Heart right ventricle (tissue), 16 donors: Measurements from ENCODE around the gene CCDC9B. TPM values are rescaled to one million over a fixed set of nuclear protein-coding genes. Genes with fewer than 3 reads are reported as not detected.
A peak's percentile ranks its signal among the peaks of the same experiment; 100 is the strongest.

Experiments used
- ATAC-seq, 8 donors: fragments of 200-7000 bp; cut with Tn5 transposase; one replicate each; pipeline ENCODE4 v1.9.1; 2020; ENCODE audit warnings: mild to moderate bottlenecking in 8 of 8, moderate library complexity in 8 of 8, moderate number of reproducible peaks in 1 of 8
- DNase-seq, 2 donors: peaks; one replicate each; pipeline ENCODE4 v3.0.0-alpha.2; 2020
- H3K27ac ChIP-seq, 10 donors: fragments of 200-600 bp; sonication (generic) in 2 of 10; one replicate each; pipeline versions ENCODE4 v1.5.0 to v1.8.0; 2020 to 2022; ENCODE audit warnings: mild to moderate bottlenecking in 3 of 10
- H3K27me3 ChIP-seq, 7 donors: fragments of 200-600 bp; one replicate each; pipeline ENCODE4 v1.8.0; 2021 to 2022; ENCODE audit warnings: mild to moderate bottlenecking in 2 of 7
- H3K36me3 ChIP-seq, 9 donors: fragments of 200-600 bp; sonication (generic) in 1 of 9; one replicate each; pipeline versions ENCODE4 v1.5.0 to v1.8.0; 2020 to 2022; ENCODE audit warnings: mild to moderate bottlenecking in 2 of 9
- H3K4me1 ChIP-seq, 9 donors: fragments of 200-600 bp; sonication (generic) in 1 of 9; one replicate each; pipeline versions ENCODE4 v1.5.0 to v1.8.0; 2020 to 2022; ENCODE audit warnings: mild to moderate bottlenecking in 4 of 9
- H3K4me3 ChIP-seq, 10 donors: fragments of 200-600 bp; sonication (generic) in 2 of 10; one replicate each; pipeline versions ENCODE4 v1.5.0 to v1.8.0; 2020 to 2022; ENCODE audit warnings: mild to moderate bottlenecking in 7 of 10, moderate library complexity in 2 of 10
- H3K9me3 ChIP-seq, 11 donors: fragments of 200-600 bp in 10 of 11; sonication (generic) in 2 of 11; one replicate each; pipeline versions ENCODE4 v1.5.0 to v1.8.0; 2013 to 2022; ENCODE audit warnings: mild to moderate bottlenecking in 2 of 11, control low read depth in 1 of 11, moderate library complexity in 1 of 11
- WGBS, 2 donors: extraction: QIAGEN DNeasy Blood & Tissue Kit; methylation state at CpG; one replicate each; pipeline ENCODE4 v1.1.7; 2013; ENCODE audit warnings: inconsistent platforms in 1 of 2; 5-methylcytosine and 5-hydroxymethylcytosine counted together
- intact Hi-C, 10 donors: fragments of 100-400 bp; cut with DNase I; formaldehyde crosslinking; loops; one replicate each; pipeline versions ENCODE4 v1.11.1 to v1.14.2; 2022
- polyA plus RNA-seq, 2 donors: library from polyadenylated mRNA; stranded (reverse); fragments of 200-250 nt; gene quantifications; one replicate each; pipeline ENCODE4 v1.2.3, GENCODE V29; 2013
- total RNA-seq, 10 donors: library from RNA; stranded (reverse); fragmentation: NEBNext Ultra II Directional in 3 of 10; extraction: Animal tissue kit (Norgen Biotek cat#: 25700) in 3 of 10; gene quantifications; one replicate each; pipeline versions ENCODE4 v1.2.1 to v1.2.4, GENCODE V29; 2021 to 2023
- TF ChIP-seq, protein P1 (sequence below), 9 donors: fragments of 200-600 bp; sonication (generic) in 2 of 9; IDR thresholded peaks; one replicate each; pipeline versions ENCODE4 v1.5.0 to v1.8.0; 2021 to 2022; ENCODE audit warnings: antibody characterized with exemption in 9 of 9, mild to moderate bottlenecking in 5 of 9, moderate library complexity in 1 of 9
- donor health status: Arrhythmogenic right ventricular cardiomyopathy.
- donor health status: ischemic (EF 13 %, LVEDD 7.1; RV severe dilation, severe dysfunction).
- donor health status: healthy with polysubstance abuse.
- donor health status: DM: no; HTN: yes; CAD: no.
- donor health status: DM: no; HTN: no; CAD: no.
- donor health status: ischemic (EF 25% LVEDD 6.9; RV normal size, moderate dysfunction).
- donor health status: ischemic (EF 25% LVEDD 5.7; RV mildly dilated, moderate dysfunction).
- donor health status: healthy.
- donor health status: DM: yes; HTN: yes; CAD: no.
- donor health status: Ischemic cardiomyopathy.
- donor health status: ischemic (EF 35%, LVEDD 5.7; RV mildly dilated, moderate dysfunction).
- donor health status: nonischemic (EF 11% LVEDD 7.7; RV severe dilation, severe dysfunction).
- donor health status: DM: yes; HTN: yes; CAD: no.
- donor health status: PGD.
- donor health status: ischemic (EF 29% LVEDD 5.4; RV normal size, mild dysfunction).
- donor health status: nonischemic (EF 23%, LVEDD 6.1; RV moderate dilation, normal function).

Gene CCDC9B
- total and polyA plus RNA-seq, 12 donors = 13.0 to 190 (median 144) TPM

DNA sequence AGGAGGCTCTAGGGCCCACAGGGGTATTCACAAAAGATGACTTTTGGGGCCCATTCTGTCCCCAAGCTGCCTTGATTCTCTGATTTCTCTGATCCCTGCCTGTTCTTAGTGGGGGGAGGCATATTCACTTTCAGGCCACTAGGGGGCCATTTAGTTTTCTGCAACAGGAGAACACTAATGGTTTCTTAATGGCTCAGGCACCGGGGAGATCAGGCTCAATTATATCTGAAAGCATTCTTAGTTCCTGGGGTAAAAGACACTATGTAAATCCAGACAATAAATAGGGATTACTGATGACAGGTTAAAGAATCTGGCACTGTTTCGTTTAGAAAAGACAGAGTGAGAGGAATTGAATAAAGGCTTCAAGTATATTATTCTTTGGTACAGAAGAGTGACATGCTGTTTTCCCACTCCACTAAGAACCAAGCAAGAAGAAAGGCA, 19.8 kb downstream of the CCDC9B start:
- ATAC-seq = peak in 4 of 8 donors; percentile 27 to 52 (median 43)
- TF ChIP-seq, protein P1, sequence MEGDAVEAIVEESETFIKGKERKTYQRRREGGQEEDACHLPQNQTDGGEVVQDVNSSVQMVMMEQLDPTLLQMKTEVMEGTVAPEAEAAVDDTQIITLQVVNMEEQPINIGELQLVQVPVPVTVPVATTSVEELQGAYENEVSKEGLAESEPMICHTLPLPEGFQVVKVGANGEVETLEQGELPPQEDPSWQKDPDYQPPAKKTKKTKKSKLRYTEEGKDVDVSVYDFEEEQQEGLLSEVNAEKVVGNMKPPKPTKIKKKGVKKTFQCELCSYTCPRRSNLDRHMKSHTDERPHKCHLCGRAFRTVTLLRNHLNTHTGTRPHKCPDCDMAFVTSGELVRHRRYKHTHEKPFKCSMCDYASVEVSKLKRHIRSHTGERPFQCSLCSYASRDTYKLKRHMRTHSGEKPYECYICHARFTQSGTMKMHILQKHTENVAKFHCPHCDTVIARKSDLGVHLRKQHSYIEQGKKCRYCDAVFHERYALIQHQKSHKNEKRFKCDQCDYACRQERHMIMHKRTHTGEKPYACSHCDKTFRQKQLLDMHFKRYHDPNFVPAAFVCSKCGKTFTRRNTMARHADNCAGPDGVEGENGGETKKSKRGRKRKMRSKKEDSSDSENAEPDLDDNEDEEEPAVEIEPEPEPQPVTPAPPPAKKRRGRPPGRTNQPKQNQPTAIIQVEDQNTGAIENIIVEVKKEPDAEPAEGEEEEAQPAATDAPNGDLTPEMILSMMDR (IDR thresholded peaks at IDR 0.05) = peak; percentile 57 to 91 (median 89)
- peak overlapping the region in 2 of 10 donors; percentile 19 to 26 for H3K27ac ChIP-seq
- peak in 1 of 2 donors; percentile 66 for DNase-seq
- H3K36me3 ChIP-seq = no peaks in the 10 kb centered on the region
- no peaks in the 10 kb centered on the region for H3K9me3 ChIP-seq
- WGBS, 2 donors = 1 to 2% methylated on average over 2 of the region's 2 CpGs
- intact Hi-C loops = loop anchor here in 7 of 10 donors (1.0 to 10.0 kb wide), 7 partner anchors 18 to 102 kb away; no protein-coding TSS in a partner anchor
- H3K27me3 ChIP-seq = peaks cover 0 to 3% (median 0%) of the 10 kb centered on the region in 7 donors
- peaks cover 7 to 29% (median 17%) of the 10 kb centered on the region in 9 donors for H3K4me1 ChIP-seq
- H3K4me3 ChIP-seq = no peak overlapping the region

DNA sequence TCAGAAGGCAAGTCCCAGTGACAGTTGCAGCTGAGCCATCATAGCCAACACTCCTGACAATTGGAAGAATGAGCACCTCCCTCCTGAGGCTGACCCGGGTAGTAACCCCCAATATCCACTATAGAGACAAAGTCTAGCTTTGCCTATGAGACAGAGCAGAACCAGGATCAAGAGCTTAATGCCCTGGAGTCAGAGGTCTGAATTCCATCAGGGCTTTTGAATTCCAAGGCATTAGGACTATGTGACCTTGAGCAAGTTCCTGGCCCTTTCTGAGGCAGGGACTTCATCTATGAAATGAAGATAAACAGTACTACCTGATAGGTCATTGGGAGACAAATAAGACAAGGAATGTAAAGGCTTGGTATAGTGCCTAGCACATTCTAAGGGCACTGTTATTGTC, 20.3 kb downstream of the CCDC9B start:
- ATAC-seq (no peak), DNase-seq (no peak)
- H3K9me3 ChIP-seq = no peaks in the 10 kb centered on the region
- 97 to 100% methylated on average over 1 of the region's 1 CpG for WGBS, 2 donors
- peaks cover 0 to 3% (median 0%) of the 10 kb centered on the region in 7 donors for H3K27me3 ChIP-seq
- no peak overlapping the region for H3K4me3 ChIP-seq
- intact Hi-C loops = loop anchor here in 7 of 10 donors (1.0 to 10.0 kb wide), 7 partner anchors 18 to 102 kb away; no protein-coding TSS in a partner anchor
- H3K36me3 ChIP-seq = no peaks in the 10 kb centered on the region
- H3K27ac ChIP-seq = no peak overlapping the region
- peaks cover 7 to 24% (median 12%) of the 10 kb centered on the region in 9 donors for H3K4me1 ChIP-seq
- TF ChIP-seq, protein P1 (IDR thresholded peaks at IDR 0.05) = no peak

DNA sequence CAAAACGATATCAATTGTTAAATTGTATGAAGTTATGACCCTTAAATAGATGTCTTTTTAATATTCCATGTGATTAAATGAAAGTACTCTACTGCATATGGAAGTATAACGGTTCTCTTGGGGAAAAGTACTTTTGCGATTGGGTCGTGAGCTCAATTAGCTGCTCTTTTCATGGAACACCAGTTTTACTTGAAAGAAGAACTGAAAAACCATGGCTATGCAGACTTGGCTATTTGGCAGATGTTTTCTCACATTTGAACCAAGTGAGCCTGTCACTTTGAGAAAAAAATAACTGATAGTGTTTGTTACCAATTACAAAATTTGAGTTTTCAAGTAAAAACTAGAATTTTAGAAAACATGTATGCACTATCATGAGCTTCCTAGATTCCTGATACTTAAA, 23.2 kb downstream of the CCDC9B start:
- Histone ChIP-seq H3K36me3 (no peaks in the 10 kb centered on the region), H3K4me1 (peaks cover 0 to 22% (median 8%) of the 10 kb centered on the region in 9 donors), H3K27me3 (peaks cover 0 to 3% (median 0%) of the 10 kb centered on the region in 7 donors), H3K9me3 (no peaks in the 10 kb centered on the region), H3K4me3 (no peak overlapping the region), H3K27ac (no peak overlapping the region)
- WGBS, 2 donors = 79 to 80% methylated on average over 4 of the region's 4 CpGs
- DNase-seq (no peak), ATAC-seq (no peak)
- TF ChIP-seq, protein P1 (IDR thresholded peaks at IDR 0.05) = no peak
- intact Hi-C loops = loop anchor here in 2 of 10 donors (5.0 to 10.0 kb wide), 3 partner anchors 90 to 107 kb away; partner anchors contain the start of gene IVD (in 1 of the 2)

DNA sequence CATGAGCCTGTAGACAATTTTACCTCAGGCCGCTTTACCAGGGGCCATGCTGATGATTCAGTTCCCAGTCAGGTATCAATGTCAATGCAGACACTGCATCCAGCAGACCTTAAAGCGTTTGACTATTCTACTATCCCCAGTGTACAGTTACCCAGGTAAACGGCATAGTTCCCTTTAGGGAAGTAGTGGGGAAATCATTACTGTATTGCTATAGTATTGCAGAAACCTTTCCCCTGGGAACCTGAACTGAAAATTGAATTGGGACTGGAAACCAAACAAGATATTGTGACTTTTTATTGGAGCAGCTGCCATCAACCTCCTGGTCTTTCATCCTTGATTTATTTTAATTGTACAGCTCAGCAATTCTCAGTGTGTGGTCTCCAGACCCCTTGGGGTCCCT, 23.8 kb downstream of the CCDC9B start:
- WGBS, 2 donors = 83 to 90% methylated on average over 3 of the region's 3 CpGs
- no peaks in the 10 kb centered on the region for H3K36me3 ChIP-seq

More for the DNA sequence above, 23.8 kb downstream of the CCDC9B start:
- intact Hi-C loops = loop anchor here in 2 of 10 donors (5.0 to 10.0 kb wide), 3 partner anchors 90 to 108 kb away; partner anchors contain the start of gene IVD (in 1 of the 2)
- TF ChIP-seq, protein P1 (IDR thresholded peaks at IDR 0.05) = no peak
- Histone ChIP-seq H3K27ac (no peak overlapping the region), H3K9me3 (no peaks in the 10 kb centered on the region), H3K27me3 (peaks cover 0 to 3% (median 0%) of the 10 kb centered on the region in 7 donors), H3K4me1 (peaks cover 0 to 20% (median 8%) of the 10 kb centered on the region in 9 donors), H3K4me3 (no peak overlapping the region)
- DNase-seq (no peak), ATAC-seq (no peak)
